Measurements from ENCODE around the gene ADSL.

Gene ADSL

GRCh38 chr22:40420341-40421081 is 74.2 kb downstream of the ADSL start:
- DNase-seq = no peak

GRCh38 chr22:40421082-40421350 is 74.7 kb downstream of the ADSL start:
- no peak for DNase-seq

GRCh38 chr22:40421941-40422340 is 75.6 kb downstream of the ADSL start:
- DNase-seq = no peak

GRCh38 chr22:40422558-40423309 is 76.4 kb downstream of the ADSL start:
- no peak for DNase-seq

- DNase-seq = no peak
Observed at GRCh38 chr22:40423310-40423688, 77.0 kb downstream of the ADSL start.

GRCh38 chr22:40423882-40424640 is 77.8 kb downstream of the ADSL start:
- DNase-seq = no peak

GRCh38 chr22:40425082-40425481 is 78.8 kb downstream of the ADSL start:
- DNase-seq = no peak

GRCh38 chr22:40426594-40427333 is 80.5 kb downstream of the ADSL start:
- no peak for DNase-seq

GRCh38 chr22:40428796-40429195 is 82.5 kb downstream of the ADSL start:
- no peak for DNase-seq

GRCh38 chr22:40429481-40429880 is 83.2 kb downstream of the ADSL start:
- DNase-seq = no peak

GRCh38 chr22:40430991-40431390 is 84.7 kb downstream of the ADSL start:
- DNase-seq = no peak

GRCh38 chr22:40432157-40432556 is 85.9 kb downstream of the ADSL start:
- DNase-seq = no peak

GRCh38 chr22:40432625-40433024 is 86.3 kb downstream of the ADSL start:
- DNase-seq = no peak

- DNase-seq = no peak
Observed at GRCh38 chr22:40433416-40434090, 87.3 kb downstream of the ADSL start.

- DNase-seq = no peak
Observed at GRCh38 chr22:40434106-40434505, 87.8 kb downstream of the ADSL start.

- DNase-seq = no peak
Observed at GRCh38 chr22:40434745-40435144, 88.4 kb downstream of the ADSL start.

- peak; percentile 47 for DNase-seq
Observed at GRCh38 chr22:40436505-40437431, 90.5 kb downstream of the ADSL start.
